ENCODE measurements around the gene GIT2. TPM values are rescaled to one million over a fixed set of nuclear protein-coding genes. Genes with fewer than 3 reads are reported as not detected.

GIT2 gene
- total and polyA plus RNA-seq, 3 experiments from 2014 or later: 52.0 to 93.0 (median 54.4) TPM

DNA sequence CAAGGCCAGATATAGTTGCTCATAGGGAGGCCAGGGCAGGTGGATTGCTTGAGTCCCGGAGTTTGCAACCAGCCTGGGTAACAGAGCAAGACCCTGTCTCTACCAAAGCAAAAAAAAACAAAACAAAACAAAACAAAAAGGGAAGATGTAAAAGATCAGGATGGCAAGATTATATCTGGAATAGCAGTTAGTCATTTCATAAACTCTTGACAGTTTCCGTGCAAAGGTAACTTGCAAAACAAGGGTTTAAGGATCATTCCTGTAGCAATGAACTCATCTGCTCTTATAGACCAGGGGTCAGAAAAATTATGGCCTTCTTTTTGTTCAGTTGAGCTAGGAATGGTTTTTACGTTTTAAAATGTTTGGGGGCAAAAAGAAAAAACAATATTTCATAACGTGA is 29.6 kb downstream of the GIT2 start:
- no peak overlapping the region for H3K4me3 ChIP-seq (ENCODE audit: low read length)
- peaks cover 56% of the 10 kb centered on the region for H3K36me3 ChIP-seq (ENCODE audit: insufficient read depth, low read length)
- CTCF ChIA-PET: no interaction called here
- DNase-seq: no peak
- POLR2A ChIA-PET: no interaction called here
- H3K4me1 Mint-ChIP-seq: peaks cover 13 to 30% (median 21%) of the 10 kb centered on the region in 3 donors
- H3K27me3 Mint-ChIP-seq: no peaks in the 10 kb centered on the region
- H3K9me3 Mint-ChIP-seq: no peaks in the 10 kb centered on the region
- H3K36me3 Mint-ChIP-seq: peaks cover 7 to 68% (median 20%) of the 10 kb centered on the region in 3 donors
- H3K4me1 ChIP-seq (ENCODE audit: insufficient read depth, low read length): no peaks in the 10 kb centered on the region
- peak overlapping the region in 3 of 7 donors; percentile 6 to 48 (median 8) for H3K4me3 Mint-ChIP-seq
- peak overlapping the region in 4 of 8 donors; percentile 48 to 82 (median 64) for H3K27ac Mint-ChIP-seq
- H3K9me3 ChIP-seq (ENCODE audit: low read length): no peaks in the 10 kb centered on the region
- H3K27me3 ChIP-seq (ENCODE audit: insufficient read depth, low read length, poor library complexity, severe bottlenecking): no peaks in the 10 kb centered on the region
- no peak overlapping the region for H3K27ac ChIP-seq (ENCODE audit: low read depth, low read length)

DNA sequence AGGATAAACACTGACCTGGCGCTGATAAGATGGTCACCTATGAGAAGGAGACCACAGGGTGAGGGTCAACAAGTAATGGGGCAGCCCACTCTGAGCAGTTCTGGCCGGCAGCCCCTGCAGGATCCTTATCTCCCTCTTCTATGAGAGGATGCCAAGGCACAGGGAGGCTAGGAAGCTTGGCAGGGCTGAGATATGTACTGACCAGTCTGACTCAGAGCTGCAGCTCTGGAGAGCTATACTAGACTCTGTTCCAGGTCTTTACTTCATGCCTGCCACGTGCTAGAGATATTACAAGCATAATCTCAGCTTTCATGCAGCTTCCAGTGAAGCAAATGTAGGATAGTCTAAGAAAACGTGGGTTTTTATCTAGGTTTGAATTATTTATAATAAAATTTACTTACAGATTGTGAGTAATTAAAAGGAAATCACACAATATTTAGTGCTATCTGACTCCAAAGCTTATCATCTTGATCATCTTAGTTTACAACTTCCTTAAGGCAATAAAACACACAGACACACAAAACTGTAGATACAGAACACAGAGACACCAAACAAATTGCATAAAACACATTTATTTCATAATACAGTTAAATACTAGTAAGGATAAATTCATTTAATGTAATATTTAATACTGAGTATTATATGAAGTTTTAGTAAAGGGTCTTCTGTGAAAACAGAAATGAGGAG is 32.3 kb downstream of the GIT2 start:
- Mint-ChIP-seq H3K27ac (peak overlapping the region in 5 of 8 donors; percentile 28 to 89 (median 76)), H3K4me1 (peaks cover 12 to 26% (median 21%) of the 10 kb centered on the region in 3 donors), H3K27me3 (no peaks in the 10 kb centered on the region), H3K9me3 (no peaks in the 10 kb centered on the region), H3K36me3 (peaks cover 7 to 77% (median 26%) of the 10 kb centered on the region in 3 donors), H3K4me3 (no peak overlapping the region)
- no peaks in the 10 kb centered on the region for H3K9me3 ChIP-seq (ENCODE audit: low read length)
- H3K4me3 ChIP-seq (ENCODE audit: low read length): no peak overlapping the region
- no peak for DNase-seq
- no peaks in the 10 kb centered on the region for H3K4me1 ChIP-seq (ENCODE audit: insufficient read depth, low read length)
- H3K27me3 ChIP-seq (ENCODE audit: insufficient read depth, low read length, poor library complexity, severe bottlenecking): no peaks in the 10 kb centered on the region
- peaks cover 56% of the 10 kb centered on the region for H3K36me3 ChIP-seq (ENCODE audit: insufficient read depth, low read length)
- ChIA-PET CTCF (interaction anchor here (1.3 kb wide), 1 partner anchor 536 kb away, joined by 3 read pairs; no protein-coding TSS in a partner anchor), POLR2A (interaction anchor here (0.5 kb wide), 1 partner anchor 115 kb away, joined by 6 read pairs; no protein-coding TSS in a partner anchor)
- H3K27ac ChIP-seq (ENCODE audit: low read depth, low read length): no peak overlapping the region

DNA sequence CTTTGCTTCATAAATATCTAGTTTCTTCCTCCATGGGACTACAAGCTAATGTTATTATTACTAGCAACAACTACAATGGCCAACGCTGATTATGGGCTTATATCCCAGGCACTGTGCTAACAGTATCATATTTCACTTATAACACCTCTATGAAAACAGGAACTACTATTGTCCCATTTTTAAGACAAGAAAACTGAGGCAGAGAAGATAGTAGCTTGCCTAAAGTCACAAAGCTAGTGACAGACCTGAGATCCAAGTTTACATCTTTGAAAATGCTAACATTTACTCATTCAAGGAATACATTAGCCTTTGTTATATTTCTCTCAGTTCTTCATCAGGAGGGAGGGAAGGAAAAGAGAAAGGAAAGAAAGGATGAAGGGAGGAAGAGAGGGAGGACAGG is 32.8 kb downstream of the GIT2 start:
- Histone ChIP-seq H3K27ac (ENCODE audit: low read depth, low read length) (no peak overlapping the region), H3K4me3 (ENCODE audit: low read length) (no peak overlapping the region), H3K27me3 (ENCODE audit: insufficient read depth, low read length, poor library complexity, severe bottlenecking) (no peaks in the 10 kb centered on the region), H3K36me3 (ENCODE audit: insufficient read depth, low read length) (peaks cover 56% of the 10 kb centered on the region), H3K4me1 (ENCODE audit: insufficient read depth, low read length) (no peaks in the 10 kb centered on the region), H3K9me3 (ENCODE audit: low read length) (no peaks in the 10 kb centered on the region)
- Mint-ChIP-seq H3K9me3 (no peaks in the 10 kb centered on the region), H3K4me3 (no peak overlapping the region), H3K27ac (peak overlapping the region in 6 of 8 donors; percentile 4 to 87 (median 36)), H3K27me3 (no peaks in the 10 kb centered on the region), H3K36me3 (peaks cover 7 to 83% (median 30%) of the 10 kb centered on the region in 3 donors), H3K4me1 (peaks cover 12 to 26% (median 21%) of the 10 kb centered on the region in 3 donors)
- ChIA-PET POLR2A (no interaction called here), CTCF (interaction anchor here (1.3 kb wide), 1 partner anchor 535 kb away, joined by 3 read pairs; no protein-coding TSS in a partner anchor)
- DNase-seq: no peak

DNA sequence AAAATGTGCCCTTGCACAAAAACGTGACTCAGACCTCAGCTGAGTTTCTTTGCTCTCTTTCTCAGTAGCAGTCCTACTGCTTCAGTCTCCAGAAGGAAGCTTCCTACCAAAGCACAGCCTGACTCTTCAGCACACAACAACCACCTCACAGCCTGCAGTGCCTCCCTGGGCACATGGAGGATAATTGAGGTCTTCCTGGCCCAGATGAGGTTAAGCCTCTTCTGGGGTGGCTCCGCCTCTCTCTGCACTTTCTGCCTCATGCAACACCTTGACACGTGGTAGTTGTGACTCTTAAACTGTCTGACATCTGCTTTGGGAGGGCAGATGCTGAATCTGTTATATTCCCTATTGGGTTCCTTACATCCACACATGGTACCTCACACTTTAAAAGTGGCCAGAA is 33.8 kb downstream of the GIT2 start:
- Mint-ChIP-seq H3K4me3 (no peak overlapping the region), H3K4me1 (peaks cover 5 to 17% (median 14%) of the 10 kb centered on the region in 3 donors), H3K27ac (peak overlapping the region in 5 of 8 donors; percentile 13 to 89 (median 28)), H3K36me3 (peaks cover 7 to 80% (median 28%) of the 10 kb centered on the region in 3 donors), H3K27me3 (no peaks in the 10 kb centered on the region), H3K9me3 (no peaks in the 10 kb centered on the region)
- ChIA-PET POLR2A (no interaction called here), CTCF (no interaction called here)
- no peak overlapping the region for H3K27ac ChIP-seq (ENCODE audit: low read depth, low read length)
- H3K27me3 ChIP-seq (ENCODE audit: insufficient read depth, low read length, poor library complexity, severe bottlenecking): no peaks in the 10 kb centered on the region
- H3K4me3 ChIP-seq (ENCODE audit: low read length): no peak overlapping the region
- H3K36me3 ChIP-seq (ENCODE audit: insufficient read depth, low read length): peaks cover 53% of the 10 kb centered on the region
- DNase-seq: no peak
- no peaks in the 10 kb centered on the region for H3K9me3 ChIP-seq (ENCODE audit: low read length)
- no peaks in the 10 kb centered on the region for H3K4me1 ChIP-seq (ENCODE audit: insufficient read depth, low read length)

DNA sequence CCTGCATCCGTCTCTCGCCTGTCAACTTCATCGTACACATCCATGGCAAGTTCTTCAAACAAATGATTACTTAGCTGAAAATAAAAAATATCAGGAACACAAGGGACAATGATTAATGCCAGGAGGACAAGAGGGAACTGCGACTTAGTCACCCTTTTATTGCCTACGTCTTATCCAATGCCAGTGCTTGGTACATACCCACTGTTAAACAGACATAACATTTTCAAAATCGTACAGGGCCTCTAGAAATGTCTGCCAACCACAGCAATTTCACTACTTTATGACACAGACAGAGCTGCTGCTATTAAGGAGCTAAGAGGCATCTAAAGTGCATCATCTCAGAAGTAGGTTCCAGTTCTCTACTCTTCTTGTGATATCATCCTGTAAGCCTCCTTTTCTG is 34.6 kb downstream of the GIT2 start:
- no peak overlapping the region for H3K4me3 Mint-ChIP-seq
- peak overlapping the region in 1 of 8 donors; percentile 41 for H3K27ac Mint-ChIP-seq
- H3K27me3 ChIP-seq (ENCODE audit: insufficient read depth, low read length, poor library complexity, severe bottlenecking): no peaks in the 10 kb centered on the region
- H3K27ac ChIP-seq (ENCODE audit: low read depth, low read length): no peak overlapping the region
- CTCF ChIA-PET: interaction anchor here (1.2 kb wide), 1 partner anchor 31 kb away, joined by 3 read pairs; no protein-coding TSS in a partner anchor
- no peak overlapping the region for H3K4me3 ChIP-seq (ENCODE audit: low read length)
- no peaks in the 10 kb centered on the region for H3K9me3 ChIP-seq (ENCODE audit: low read length)
- H3K4me1 Mint-ChIP-seq: peaks cover 4 to 14% (median 9%) of the 10 kb centered on the region in 3 donors
- DNase-seq: no peak
- H3K9me3 Mint-ChIP-seq: no peaks in the 10 kb centered on the region
- peaks cover 53% of the 10 kb centered on the region for H3K36me3 ChIP-seq (ENCODE audit: insufficient read depth, low read length)
- no peaks in the 10 kb centered on the region for H3K4me1 ChIP-seq (ENCODE audit: insufficient read depth, low read length)
- H3K27me3 Mint-ChIP-seq: no peaks in the 10 kb centered on the region
- POLR2A ChIA-PET: no interaction called here
- peaks cover 7 to 82% (median 31%) of the 10 kb centered on the region in 3 donors for H3K36me3 Mint-ChIP-seq

DNA sequence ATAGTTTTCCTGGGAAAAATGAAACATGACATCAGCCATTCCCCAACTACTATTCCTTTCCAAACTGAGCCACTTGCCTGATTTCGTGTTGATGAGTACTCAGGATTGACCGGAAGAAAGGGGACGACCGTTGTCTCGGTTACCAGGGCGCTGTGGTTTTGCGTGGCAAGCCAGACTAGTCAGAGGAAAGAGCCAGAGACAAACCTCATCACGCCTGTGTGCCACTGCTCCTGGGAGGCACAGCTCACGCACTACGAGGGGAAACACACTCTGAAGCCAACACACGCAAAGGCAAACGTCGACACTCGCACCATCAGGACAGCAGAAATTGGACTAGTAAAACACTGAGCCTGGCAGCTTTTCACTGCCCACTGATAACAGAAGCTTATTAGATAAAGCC is 35.0 kb downstream of the GIT2 start:
- Histone ChIP-seq H3K27me3 (ENCODE audit: insufficient read depth, low read length, poor library complexity, severe bottlenecking) (no peaks in the 10 kb centered on the region), H3K36me3 (ENCODE audit: insufficient read depth, low read length) (peaks cover 56% of the 10 kb centered on the region), H3K4me3 (ENCODE audit: low read length) (no peak overlapping the region), H3K27ac (ENCODE audit: low read depth, low read length) (no peak overlapping the region), H3K4me1 (ENCODE audit: insufficient read depth, low read length) (no peaks in the 10 kb centered on the region), H3K9me3 (ENCODE audit: low read length) (no peaks in the 10 kb centered on the region)
- ChIA-PET CTCF (interaction anchor here (1.2 kb wide), 1 partner anchor 31 kb away, joined by 3 read pairs; no protein-coding TSS in a partner anchor), POLR2A (no interaction called here)
- H3K4me1 Mint-ChIP-seq: peaks cover 3 to 14% (median 7%) of the 10 kb centered on the region in 3 donors
- no peaks in the 10 kb centered on the region for H3K27me3 Mint-ChIP-seq
- peak overlapping the region in 3 of 8 donors; percentile 41 to 90 (median 71) for H3K27ac Mint-ChIP-seq
- no peaks in the 10 kb centered on the region for H3K9me3 Mint-ChIP-seq
- DNase-seq: no peak
- H3K36me3 Mint-ChIP-seq: peaks cover 7 to 83% (median 32%) of the 10 kb centered on the region in 3 donors
- no peak overlapping the region for H3K4me3 Mint-ChIP-seq

DNA sequence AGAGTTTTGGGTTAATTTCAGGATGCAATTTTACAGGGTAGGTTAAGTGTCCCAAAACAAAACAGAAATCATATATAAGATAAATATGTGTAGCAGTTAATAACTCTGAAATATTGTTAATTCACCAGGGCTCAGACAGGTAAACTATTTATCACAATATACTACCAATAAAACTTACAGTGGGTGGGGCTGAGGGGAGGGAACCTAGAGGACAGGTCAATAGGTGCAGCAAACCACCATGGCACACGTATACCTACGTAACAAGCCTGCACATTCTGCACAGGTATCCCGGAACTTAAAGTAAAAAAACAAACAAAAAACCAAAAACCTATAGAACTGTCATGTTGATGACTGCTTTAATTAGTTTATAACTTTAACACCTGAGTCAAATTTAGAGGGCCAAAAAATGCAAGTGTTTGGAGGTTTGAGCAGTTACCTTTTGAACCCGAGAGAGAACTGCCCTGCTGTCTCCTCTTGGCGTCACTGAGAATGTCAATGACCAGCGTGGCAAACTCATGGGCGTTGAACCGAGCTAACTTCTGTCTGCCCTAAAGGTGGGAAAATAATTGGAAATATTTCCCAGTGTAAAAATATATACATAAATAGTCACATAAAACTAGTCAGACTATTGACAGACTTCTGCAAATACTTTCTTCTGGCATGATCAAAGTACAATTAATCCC is 36.6 kb downstream of the GIT2 start:
- peak overlapping the region in 1 of 8 donors; percentile 3 for H3K27ac Mint-ChIP-seq

DNA sequence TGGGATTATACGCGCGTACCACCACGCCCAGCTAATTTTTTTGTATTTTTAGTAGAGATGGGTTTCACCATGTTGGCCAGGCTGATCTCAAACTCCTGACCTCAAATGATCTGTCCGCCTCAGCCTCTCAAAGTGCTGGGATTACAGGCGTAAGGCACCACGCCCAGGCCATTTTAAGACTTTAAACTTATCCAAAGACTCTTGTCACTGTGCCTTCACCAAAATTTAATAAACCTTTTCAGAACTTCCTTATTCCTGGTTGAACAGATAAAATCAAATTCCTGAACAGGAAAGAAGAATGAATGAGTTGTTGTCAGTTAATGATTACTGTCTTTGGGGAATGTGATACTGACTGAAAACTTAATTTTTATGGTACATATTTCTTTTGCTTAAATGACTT is 37.8 kb downstream of the GIT2 start:
- Mint-ChIP-seq H3K4me3 (no peak overlapping the region), H3K36me3 (peaks cover 0 to 85% (median 26%) of the 10 kb centered on the region in 3 donors), H3K4me1 (peaks cover 0 to 4% (median 0%) of the 10 kb centered on the region in 3 donors), H3K9me3 (no peaks in the 10 kb centered on the region), H3K27me3 (no peaks in the 10 kb centered on the region), H3K27ac (no peak overlapping the region)
- Histone ChIP-seq H3K27me3 (ENCODE audit: insufficient read depth, low read length, poor library complexity, severe bottlenecking) (no peaks in the 10 kb centered on the region), H3K4me3 (ENCODE audit: low read length) (no peak overlapping the region), H3K4me1 (ENCODE audit: insufficient read depth, low read length) (no peaks in the 10 kb centered on the region), H3K36me3 (ENCODE audit: insufficient read depth, low read length) (peaks cover 50% of the 10 kb centered on the region), H3K27ac (ENCODE audit: low read depth, low read length) (no peak overlapping the region), H3K9me3 (ENCODE audit: low read length) (no peaks in the 10 kb centered on the region)
- CTCF ChIA-PET: no interaction called here
- POLR2A ChIA-PET: no interaction called here
- DNase-seq: no peak

More for the DNA sequence above, 36.6 kb downstream of the GIT2 start:
- H3K4me1 Mint-ChIP-seq: peaks cover under 1 to 10% (median 3%) of the 10 kb centered on the region in 3 donors
- Histone ChIP-seq H3K9me3 (ENCODE audit: low read length) (no peaks in the 10 kb centered on the region), H3K27me3 (ENCODE audit: insufficient read depth, low read length, poor library complexity, severe bottlenecking) (no peaks in the 10 kb centered on the region), H3K27ac (ENCODE audit: low read depth, low read length) (no peak overlapping the region), H3K36me3 (ENCODE audit: insufficient read depth, low read length) (peaks cover 52% of the 10 kb centered on the region), H3K4me1 (ENCODE audit: insufficient read depth, low read length) (no peaks in the 10 kb centered on the region), H3K4me3 (ENCODE audit: low read length) (no peak overlapping the region)
- CTCF ChIA-PET: no interaction called here
- H3K9me3 Mint-ChIP-seq: no peaks in the 10 kb centered on the region
- H3K36me3 Mint-ChIP-seq: peaks cover 4 to 85% (median 29%) of the 10 kb centered on the region in 3 donors
- no peak for DNase-seq
- H3K27me3 Mint-ChIP-seq: no peaks in the 10 kb centered on the region
- POLR2A ChIA-PET: no interaction called here
- H3K4me3 Mint-ChIP-seq: no peak overlapping the region

Data from CD8-positive, alpha-beta memory T cell (primary cell).